CD4-positive, alpha-beta T cell (primary cell): ENCODE data around the gene ROBO2. TPM values are rescaled to one million over a fixed set of nuclear protein-coding genes. Genes with fewer than 3 reads are reported as not detected.

Experiments
- ATAC-seq: fragments of 200-7000 bp; cut with Tn5 transposase; one replicate; pipeline ENCODE4 v1.10.0; 2022; ENCODE audit warnings: mild to moderate bottlenecking; ENCODE audit not compliant: poor library complexity
- CTCF ChIA-PET: fragments of 350-600 bp; sonication (Branson Sonifier 250); formaldehyde crosslinking; loops from one replicate; lab custom pipeline; 2021; ENCODE audit warnings: antibody characterized with exemption, inconsistent platforms; lab: Charles Lee
- POLR2A ChIA-PET: fragments of 350-600 bp; sonication (Branson Sonifier 250); formaldehyde crosslinking; loops from one replicate; lab custom pipeline; 2021; ENCODE audit warnings: antibody characterized with exemption, inconsistent platforms; lab: Charles Lee
- DNase-seq, 14 experiments: peaks; one replicate each; pipeline ENCODE4 v3.0.0-alpha.2; 2013 to 2020; ENCODE audit warnings: mixed read lengths in 2 of 14
- H3K27ac ChIP-seq, 2 donors: one replicate each; pipeline versions ENCODE4 v1.5.1 to v1.7.0; 2013; ENCODE audit warnings: low read length in 2 of 2, low read depth in 1 of 2, mild to moderate bottlenecking in 1 of 2
- H3K27me3 ChIP-seq, 2 experiments: 1 replicate in 1 of 2; 2 replicates in 1 of 2; pipeline versions ENCODE4 v1.6.1 to v1.7.0; 2013; ENCODE audit warnings: low read length in 2 of 2, control low read depth in 1 of 2, mild to moderate bottlenecking in 1 of 2, moderate library complexity in 1 of 2; ENCODE audit not compliant: insufficient read depth in 2 of 2, control insufficient read depth in 1 of 2
- H3K36me3 ChIP-seq: one replicate; pipeline ENCODE4 v1.6.1; 2013; ENCODE audit warnings: low read length, control low read depth; ENCODE audit not compliant: insufficient read depth
- H3K4me1 ChIP-seq: one replicate; pipeline ENCODE4 v1.6.1; 2013; ENCODE audit warnings: low read length, control low read depth; ENCODE audit not compliant: insufficient read depth
- H3K4me3 ChIP-seq: one replicate; pipeline ENCODE4 v1.5.1; 2013; ENCODE audit warnings: mild to moderate bottlenecking, low read length, moderate library complexity
- H3K9me3 ChIP-seq, 2 experiments: 1 replicate in 1 of 2; 2 replicates in 1 of 2; pipeline versions ENCODE4 v1.6.1 to v1.7.0; 2013; ENCODE audit warnings: low read length in 2 of 2, mild to moderate bottlenecking in 2 of 2, control low read depth in 1 of 2, moderate library complexity in 1 of 2; ENCODE audit not compliant: control insufficient read depth in 1 of 2, insufficient read depth in 1 of 2
- H3K27ac Mint-ChIP-seq: one replicate; pipeline ENCODE4 v1.8.0; 2020; ENCODE audit warnings: mixed read lengths
- H3K27me3 Mint-ChIP-seq: one replicate; pipeline ENCODE4 v1.8.0; 2021; ENCODE audit warnings: mixed read lengths
- H3K36me3 Mint-ChIP-seq: one replicate; pipeline ENCODE4 v1.8.0; 2021; ENCODE audit warnings: low read depth, mixed read lengths
- H3K4me1 Mint-ChIP-seq: one replicate; pipeline ENCODE4 v1.8.0; 2021; ENCODE audit warnings: low read depth, mixed read lengths
- H3K4me3 Mint-ChIP-seq: one replicate; pipeline ENCODE4 v1.8.0; 2020; ENCODE audit warnings: mild to moderate bottlenecking, mixed read lengths
- H3K9me3 Mint-ChIP-seq: one replicate; pipeline ENCODE4 v1.8.0; 2020; ENCODE audit warnings: mixed read lengths
- intact Hi-C, 2 experiments: fragments of 100-400 bp; cut with DNase I in 1 of 2; cut with micrococcal nuclease in 1 of 2; formaldehyde crosslinking; loops; one replicate each; pipeline versions ENCODE4 v1.15.1 to v1.9.0; 2023 to 2025; cut with DNase I, micrococcal nuclease
- total RNA-seq, 174 experiments: library from RNA in 2 of 174; stranded (reverse) in 2 of 174; gene quantifications; one replicate each; pipeline ENCODE4 v1.2.3 and lab custom pipeline; 2021 to 2026
- TF ChIP-seq, protein P1 (sequence below): fragments of 200-600 bp; IDR thresholded peaks from one replicate; pipeline ENCODE4 v1.8.0; 2022; ENCODE audit warnings: antibody characterized with exemption, mild to moderate bottlenecking

The ROBO2 gene
- total RNA-seq, 2 experiments from 2014 or later = not detected

- Mint-ChIP-seq H3K4me1 (no peaks in the 10 kb centered on the region), H3K9me3 (peaks cover 7% of the 10 kb centered on the region), H3K27me3 (no peaks in the 10 kb centered on the region), H3K36me3 (no peaks in the 10 kb centered on the region), H3K4me3 (no peak overlapping the region), H3K27ac (no peak overlapping the region)
- no peak overlapping the region for H3K27ac ChIP-seq
- ATAC-seq (no peak), DNase-seq (no peak)
- POLR2A ChIA-PET = no interaction called here
- TF ChIP-seq, protein P1, sequence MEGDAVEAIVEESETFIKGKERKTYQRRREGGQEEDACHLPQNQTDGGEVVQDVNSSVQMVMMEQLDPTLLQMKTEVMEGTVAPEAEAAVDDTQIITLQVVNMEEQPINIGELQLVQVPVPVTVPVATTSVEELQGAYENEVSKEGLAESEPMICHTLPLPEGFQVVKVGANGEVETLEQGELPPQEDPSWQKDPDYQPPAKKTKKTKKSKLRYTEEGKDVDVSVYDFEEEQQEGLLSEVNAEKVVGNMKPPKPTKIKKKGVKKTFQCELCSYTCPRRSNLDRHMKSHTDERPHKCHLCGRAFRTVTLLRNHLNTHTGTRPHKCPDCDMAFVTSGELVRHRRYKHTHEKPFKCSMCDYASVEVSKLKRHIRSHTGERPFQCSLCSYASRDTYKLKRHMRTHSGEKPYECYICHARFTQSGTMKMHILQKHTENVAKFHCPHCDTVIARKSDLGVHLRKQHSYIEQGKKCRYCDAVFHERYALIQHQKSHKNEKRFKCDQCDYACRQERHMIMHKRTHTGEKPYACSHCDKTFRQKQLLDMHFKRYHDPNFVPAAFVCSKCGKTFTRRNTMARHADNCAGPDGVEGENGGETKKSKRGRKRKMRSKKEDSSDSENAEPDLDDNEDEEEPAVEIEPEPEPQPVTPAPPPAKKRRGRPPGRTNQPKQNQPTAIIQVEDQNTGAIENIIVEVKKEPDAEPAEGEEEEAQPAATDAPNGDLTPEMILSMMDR = no peak
- H3K4me1 ChIP-seq = no peaks in the 10 kb centered on the region
- H3K36me3 ChIP-seq = no peaks in the 10 kb centered on the region
- peaks cover 0 to 5% of the 10 kb centered on the region in 2 experiments for H3K9me3 ChIP-seq
- no peak overlapping the region for H3K4me3 ChIP-seq
- no peaks in the 10 kb centered on the region for H3K27me3 ChIP-seq
- CTCF ChIA-PET = no interaction called here
- intact Hi-C loops = no loop called here
These were observed 473.6 kb downstream of the ROBO2 start for GRCh38 chr3:77513542-77513941.

DNA sequence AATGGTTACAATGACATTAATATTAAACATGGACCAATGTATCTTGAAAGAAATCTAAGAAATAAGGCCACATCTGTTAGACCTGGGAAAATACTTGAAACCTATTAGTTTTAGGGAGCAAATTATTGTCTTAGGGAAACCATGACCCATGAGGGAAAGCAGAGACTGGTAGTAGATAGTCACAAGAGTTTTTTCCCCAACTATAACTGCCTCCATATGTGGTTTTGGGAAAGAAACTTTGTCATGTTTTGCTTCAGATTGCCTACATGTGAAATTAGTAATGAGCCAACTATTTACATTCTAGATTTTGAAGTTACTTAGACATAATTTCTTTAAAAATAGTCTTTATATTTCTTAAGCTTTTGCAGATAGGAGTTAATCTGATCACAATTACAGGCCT lies 474.9 kb downstream of the ROBO2 start:
- Histone ChIP-seq H3K36me3 (no peaks in the 10 kb centered on the region), H3K4me1 (no peaks in the 10 kb centered on the region), H3K4me3 (no peak overlapping the region), H3K27ac (no peak overlapping the region), H3K27me3 (no peaks in the 10 kb centered on the region), H3K9me3 (peaks cover 0 to 5% of the 10 kb centered on the region in 2 experiments)
- H3K27me3 Mint-ChIP-seq = no peaks in the 10 kb centered on the region
- peaks cover 7% of the 10 kb centered on the region for H3K9me3 Mint-ChIP-seq
- ChIA-PET POLR2A (no interaction called here), CTCF (no interaction called here)
- H3K36me3 Mint-ChIP-seq = no peaks in the 10 kb centered on the region
- H3K4me1 Mint-ChIP-seq = no peaks in the 10 kb centered on the region
- DNase-seq (no peak), ATAC-seq (no peak)
- H3K4me3 Mint-ChIP-seq = no peak overlapping the region
- TF ChIP-seq, protein P1 = no peak
- intact Hi-C loops = no loop called here
- H3K27ac Mint-ChIP-seq = no peak overlapping the region

GRCh38 chr3:77524463-77524862 lies 484.6 kb downstream of the ROBO2 start:
- H3K27me3 ChIP-seq = no peaks in the 10 kb centered on the region

More at GRCh38 chr3:77524463-77524862, 484.6 kb downstream of the ROBO2 start:
- no peak overlapping the region for H3K27ac Mint-ChIP-seq
- no peak for ATAC-seq
- H3K4me3 Mint-ChIP-seq = no peak overlapping the region
- CTCF ChIA-PET = no interaction called here
- intact Hi-C loops = no loop called here
- H3K4me1 Mint-ChIP-seq = no peaks in the 10 kb centered on the region
- H3K4me1 ChIP-seq = no peaks in the 10 kb centered on the region
- no peaks in the 10 kb centered on the region for H3K36me3 Mint-ChIP-seq
- H3K36me3 ChIP-seq = no peaks in the 10 kb centered on the region
- no peak overlapping the region for H3K4me3 ChIP-seq
- POLR2A ChIA-PET = no interaction called here
- H3K9me3 ChIP-seq = peaks cover 0 to 4% of the 10 kb centered on the region in 2 experiments
- no peak for DNase-seq
- H3K9me3 Mint-ChIP-seq = peaks cover 13% of the 10 kb centered on the region
- no peak overlapping the region for H3K27ac ChIP-seq
- H3K27me3 Mint-ChIP-seq = no peaks in the 10 kb centered on the region
- TF ChIP-seq, protein P1 = no peak
